SU-DHL-6 (cell line): ENCODE measurements around the gene RASGRP4.
"Not testable (repeated sequence)": the region's sequence is repeated elsewhere in the genome, so short reads cannot be mapped to it uniquely, and the experiment has no call there.

ENCODE experiments used
- H2AFZ ChIP-seq: fragments of 200-600 bp; sonication (generic); 2 replicates; pipeline ENCODE4 v1.6.1; 2014; ENCODE audit warnings: low read depth, mild to moderate bottlenecking, moderate library complexity, mixed read lengths, antibody characterized with exemption, low read length; ENCODE audit not compliant: severe bottlenecking
- H3F3A ChIP-seq: fragments of 200-600 bp; shearing (Covaris generic); 2 replicates; pipeline ENCODE4 v1.6.0; 2016; ENCODE audit warnings: antibody characterized with exemption, mild to moderate bottlenecking; ENCODE audit not compliant: insufficient read depth
- H3K27ac ChIP-seq: fragments of 200-600 bp; sonication (generic); 2 replicates; pipeline ENCODE4 v1.5.1; 2016; ENCODE audit warnings: low read depth, mild to moderate bottlenecking, low read length, moderate library complexity, mixed read lengths
- H3K27me3 ChIP-seq: fragments of 200-600 bp; sonication (generic), shearing (Covaris generic); 2 replicates; pipeline ENCODE4 v1.6.0; 2014; ENCODE audit warnings: mild to moderate bottlenecking, low read length
- H3K36me3 ChIP-seq: fragments of 200-600 bp; sonication (generic); 2 replicates; pipeline ENCODE4 v1.6.1; 2014; ENCODE audit warnings: mild to moderate bottlenecking, low read length, mixed read lengths
- H3K4me2 ChIP-seq: fragments of 300-600, 200-600 bp; shearing (Covaris generic), sonication (generic); 2 replicates; pipeline ENCODE4 v1.6.0; 2014; ENCODE audit warnings: low read length, low read depth, mild to moderate bottlenecking; ENCODE audit not compliant: poor library complexity, severe bottlenecking
- H3K4me3 ChIP-seq: fragments of 200-600 bp; sonication (generic); 2 replicates; pipeline ENCODE4 v1.5.1; 2014; ENCODE audit warnings: antibody characterized with exemption, low read length, mild to moderate bottlenecking, mixed read lengths; ENCODE audit not compliant: insufficient read depth, poor library complexity, severe bottlenecking
- H3K79me2 ChIP-seq: fragments of 200-600 bp; sonication (generic); 2 replicates; pipeline ENCODE4 v1.6.1; 2014; ENCODE audit warnings: mild to moderate bottlenecking, low read length, moderate library complexity; ENCODE audit not compliant: insufficient read depth
- H3K9ac ChIP-seq: fragments of 200-600 bp; sonication (generic); 2 replicates; pipeline ENCODE4 v1.7.0; 2014; ENCODE audit warnings: mild to moderate bottlenecking, low read length
- H3K9me2 ChIP-seq: fragments of 200-600 bp; sonication (generic); replicated peaks from 2 replicates; pipeline ENCODE4 v1.6.1; 2014; ENCODE audit warnings: low read length; ENCODE audit not compliant: insufficient read depth
- H3K9me3 ChIP-seq: fragments of 200-600 bp; sonication (generic); 2 replicates; pipeline ENCODE4 v1.6.1; 2014; ENCODE audit warnings: low read length, mixed read lengths; ENCODE audit not compliant: insufficient read depth
- H4K20me1 ChIP-seq: fragments of 200-600 bp; sonication (generic); 2 replicates; pipeline ENCODE4 v1.6.1; 2014; ENCODE audit warnings: low read depth, mild to moderate bottlenecking, antibody characterized with exemption, low read length, moderate library complexity, mixed read lengths
- CTCF ChIP-seq: fragments of 200-600 bp; sonication (generic); IDR thresholded peaks from one replicate; pipeline ENCODE4 v1.5.1; 2017; ENCODE audit warnings: antibody characterized with exemption, mild to moderate bottlenecking, low read length, moderate library complexity; ENCODE audit not compliant: insufficient read depth, poor library complexity, severe bottlenecking
- EZH2phosphoT487 ChIP-seq: fragments of 200-600 bp; sonication (generic), shearing (Covaris generic); conservative IDR thresholded peaks from 2 replicates; pipeline ENCODE4 v1.6.1; 2018; ENCODE audit warnings: mild to moderate bottlenecking, antibody characterized with exemption, low read length, moderate library complexity, mixed read lengths

RASGRP4 gene

GRCh38 chr19:38412961-38413360, 13.1 kb downstream of the RASGRP4 start:
- TF ChIP-seq EZH2phosphoT487 (no peak), CTCF (no peak)
- H3K27me3 ChIP-seq = no peaks in the 10 kb centered on the region
- H3K79me2 ChIP-seq = no peaks in the 10 kb centered on the region
- no peaks in the 10 kb centered on the region for H3K9me2 ChIP-seq
- no peak overlapping the region for H2AFZ ChIP-seq
- no peaks in the 10 kb centered on the region for H4K20me1 ChIP-seq
- H3K4me2 ChIP-seq = no peak overlapping the region
- H3K9ac ChIP-seq = no peak overlapping the region
- no peaks in the 10 kb centered on the region for H3K36me3 ChIP-seq
- no peaks in the 10 kb centered on the region for H3K9me3 ChIP-seq
- H3K27ac ChIP-seq = no peak overlapping the region
- H3K4me3 ChIP-seq = no peak overlapping the region
- no peaks in the 10 kb centered on the region for H3F3A ChIP-seq

- H3K4me3 ChIP-seq = no peak overlapping the region
- no peak overlapping the region for H2AFZ ChIP-seq
- no peaks in the 10 kb centered on the region for H3K9me2 ChIP-seq
- no peak overlapping the region for H3K27ac ChIP-seq
- H3K36me3 ChIP-seq = no peaks in the 10 kb centered on the region
- H3K27me3 ChIP-seq = no peaks in the 10 kb centered on the region
- H3K4me2 ChIP-seq = no peak overlapping the region
- H3K9me3 ChIP-seq = no peaks in the 10 kb centered on the region
- H3K79me2 ChIP-seq = no peaks in the 10 kb centered on the region
- no peak overlapping the region for H3K9ac ChIP-seq
- no peaks in the 10 kb centered on the region for H3F3A ChIP-seq
- TF ChIP-seq EZH2phosphoT487 (no peak), CTCF (no peak)
- no peaks in the 10 kb centered on the region for H4K20me1 ChIP-seq
Observed at GRCh38 chr19:38412491-38412890, 13.5 kb downstream of the RASGRP4 start.

GRCh38 chr19:38411898-38412297, 14.1 kb downstream of the RASGRP4 start:
- H3K36me3 ChIP-seq, H3K9me2 ChIP-seq, H2AFZ ChIP-seq: not testable (repeated sequence)

GRCh38 chr19:38411041-38411712, 14.8 kb downstream of the RASGRP4 start:
- no peak overlapping the region for H3K4me2 ChIP-seq
- no peaks in the 10 kb centered on the region for H3K9me3 ChIP-seq
- no peak overlapping the region for H3K27ac ChIP-seq
- no peak overlapping the region for H3K4me3 ChIP-seq
- no peaks in the 10 kb centered on the region for H3K36me3 ChIP-seq
- no peak overlapping the region for H3K9ac ChIP-seq
- no peaks in the 10 kb centered on the region for H3K27me3 ChIP-seq
- H2AFZ ChIP-seq = no peak overlapping the region
- H3F3A ChIP-seq = no peaks in the 10 kb centered on the region
- H3K9me2 ChIP-seq = no peaks in the 10 kb centered on the region
- no peak for TF ChIP-seq EZH2phosphoT487
- TF ChIP-seq CTCF = no peak
- no peaks in the 10 kb centered on the region for H4K20me1 ChIP-seq
- H3K79me2 ChIP-seq = no peaks in the 10 kb centered on the region

More at GRCh38 chr19:38411898-38412297, 14.1 kb downstream of the RASGRP4 start:
- not testable (repeated sequence) for H3K4me3 ChIP-seq, H3K9me3 ChIP-seq, H3K27me3 ChIP-seq, H3K79me2 ChIP-seq, H3K4me2 ChIP-seq, H3K27ac ChIP-seq, H4K20me1 ChIP-seq, H3F3A ChIP-seq, H3K9ac ChIP-seq

- H3K36me3 ChIP-seq, H3K27me3 ChIP-seq, H3K4me2 ChIP-seq, H3F3A ChIP-seq, H3K4me3 ChIP-seq, H2AFZ ChIP-seq, H3K79me2 ChIP-seq, H3K9me3 ChIP-seq, H4K20me1 ChIP-seq, H3K9me2 ChIP-seq, H3K9ac ChIP-seq, H3K27ac ChIP-seq: not testable (repeated sequence)
Observed at GRCh38 chr19:38410407-38410806, 15.6 kb downstream of the RASGRP4 start.
